NCI-H774 (cell line): ENCODE data around the gene HOXB1.
"Not testable (repeated sequence)": the region's sequence is repeated elsewhere in the genome, so short reads cannot be mapped to it uniquely, and the experiment has no call there.

Experiments
- DNase-seq: peaks from one replicate; lab custom pipeline; 2025; lab: John Stamatoyannopoulos, UW

The HOXB1 gene

GRCh38 chr17:48543107-48543853, 12.5 kb upstream of the HOXB1 start:
- peak; percentile 76 for DNase-seq

- DNase-seq = no peak
Measured at GRCh38 chr17:48542698-48543106, 11.9 kb upstream of the HOXB1 start.

GRCh38 chr17:48542114-48542656, 11.4 kb upstream of the HOXB1 start:
- DNase-seq = peak; percentile 54

- DNase-seq = peak; percentile 76
Measured at GRCh38 chr17:48541577-48542113, 10.8 kb upstream of the HOXB1 start.

GRCh38 chr17:48541036-48541576, 10.3 kb upstream of the HOXB1 start:
- no peak for DNase-seq

- DNase-seq = no peak
Measured at GRCh38 chr17:48540213-48540612, 9.4 kb upstream of the HOXB1 start.

- no peak for DNase-seq
Measured at GRCh38 chr17:48539177-48539576, 8.4 kb upstream of the HOXB1 start.

- DNase-seq = no peak
Measured at GRCh38 chr17:48537316-48537715, 6.5 kb upstream of the HOXB1 start.

GRCh38 chr17:48535793-48536559, 5.2 kb upstream of the HOXB1 start:
- not testable (repeated sequence) for DNase-seq

GRCh38 chr17:48532261-48532660, 1.4 kb upstream of the HOXB1 start:
- DNase-seq = no peak

GRCh38 chr17:48530208-48530886, 464 bp downstream of the HOXB1 start:
- DNase-seq = no peak

- no peak for DNase-seq
Measured at GRCh38 chr17:48529683-48530009, 1.2 kb downstream of the HOXB1 start.

GRCh38 chr17:48528936-48529682, 1.7 kb downstream of the HOXB1 start:
- DNase-seq = no peak

GRCh38 chr17:48528153-48528935, 2.5 kb downstream of the HOXB1 start:
- DNase-seq = no peak

- DNase-seq = no peak
Measured at GRCh38 chr17:48527547-48527932, 3.3 kb downstream of the HOXB1 start.

- no peak for DNase-seq
Measured at GRCh38 chr17:48526608-48527546, 3.9 kb downstream of the HOXB1 start.

GRCh38 chr17:48523010-48523409, 7.8 kb downstream of the HOXB1 start:
- DNase-seq = no peak

GRCh38 chr17:48522031-48522653, 8.7 kb downstream of the HOXB1 start:
- no peak for DNase-seq

GRCh38 chr17:48520631-48521079, 10.2 kb downstream of the HOXB1 start:
- no peak for DNase-seq
